ENCODE measurements around the gene CTSD. TPM values are rescaled to one million over a fixed set of nuclear protein-coding genes. Genes with fewer than 3 reads are reported as not detected.

The CTSD gene
- total RNA-seq, 1 donor from 2014 or later = 564 TPM

DNA sequence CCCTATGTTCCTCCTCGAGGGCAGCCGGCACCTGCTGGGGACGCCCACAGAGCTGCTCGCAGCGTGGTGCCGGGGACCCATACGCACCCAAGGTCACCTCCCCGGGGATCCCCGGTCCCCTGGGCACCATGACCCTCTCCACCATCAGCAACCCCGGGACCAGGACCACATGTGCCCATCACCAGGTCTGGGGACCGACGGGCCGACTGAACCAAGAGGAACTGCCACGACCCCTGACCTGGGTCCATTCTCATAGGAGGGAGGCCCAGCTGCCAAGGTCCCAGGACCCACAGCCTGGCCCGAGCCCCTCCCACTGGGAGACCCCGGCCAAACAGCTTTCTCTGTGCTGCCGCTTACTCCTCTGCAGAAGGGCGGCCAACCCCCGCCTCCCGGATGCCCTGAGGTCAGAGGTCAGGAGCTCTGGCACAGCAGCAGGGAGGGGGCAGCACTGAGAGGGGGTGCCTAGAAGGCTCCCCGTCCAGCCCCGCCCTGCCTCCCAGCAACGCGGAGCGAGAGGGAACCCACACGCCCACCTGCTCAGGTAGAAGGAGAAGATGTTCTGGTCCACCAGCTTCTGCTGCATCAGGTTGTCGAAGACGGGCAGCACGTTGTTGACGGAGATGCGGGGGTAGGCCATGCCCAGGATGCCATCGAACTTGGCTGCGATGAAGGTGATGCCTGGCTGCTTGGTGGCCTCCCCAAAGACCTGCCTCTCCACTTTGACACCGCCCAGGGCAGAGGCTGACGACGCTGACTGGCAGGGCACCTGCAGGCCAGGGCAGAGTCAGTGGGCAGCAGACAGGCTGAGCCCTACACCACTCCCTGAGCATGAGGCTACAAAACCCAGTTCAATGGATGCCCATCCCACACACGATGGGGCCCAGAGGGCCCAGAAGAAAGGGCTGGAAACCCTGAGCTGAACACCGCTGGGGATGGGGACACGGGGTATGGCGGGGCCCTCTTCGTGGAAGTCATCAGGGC lies 6.6 kb downstream of the CTSD start:
- DNase-seq (ENCODE audit: low spot score) (no peak), ATAC-seq (peak; percentile 0)

DNA sequence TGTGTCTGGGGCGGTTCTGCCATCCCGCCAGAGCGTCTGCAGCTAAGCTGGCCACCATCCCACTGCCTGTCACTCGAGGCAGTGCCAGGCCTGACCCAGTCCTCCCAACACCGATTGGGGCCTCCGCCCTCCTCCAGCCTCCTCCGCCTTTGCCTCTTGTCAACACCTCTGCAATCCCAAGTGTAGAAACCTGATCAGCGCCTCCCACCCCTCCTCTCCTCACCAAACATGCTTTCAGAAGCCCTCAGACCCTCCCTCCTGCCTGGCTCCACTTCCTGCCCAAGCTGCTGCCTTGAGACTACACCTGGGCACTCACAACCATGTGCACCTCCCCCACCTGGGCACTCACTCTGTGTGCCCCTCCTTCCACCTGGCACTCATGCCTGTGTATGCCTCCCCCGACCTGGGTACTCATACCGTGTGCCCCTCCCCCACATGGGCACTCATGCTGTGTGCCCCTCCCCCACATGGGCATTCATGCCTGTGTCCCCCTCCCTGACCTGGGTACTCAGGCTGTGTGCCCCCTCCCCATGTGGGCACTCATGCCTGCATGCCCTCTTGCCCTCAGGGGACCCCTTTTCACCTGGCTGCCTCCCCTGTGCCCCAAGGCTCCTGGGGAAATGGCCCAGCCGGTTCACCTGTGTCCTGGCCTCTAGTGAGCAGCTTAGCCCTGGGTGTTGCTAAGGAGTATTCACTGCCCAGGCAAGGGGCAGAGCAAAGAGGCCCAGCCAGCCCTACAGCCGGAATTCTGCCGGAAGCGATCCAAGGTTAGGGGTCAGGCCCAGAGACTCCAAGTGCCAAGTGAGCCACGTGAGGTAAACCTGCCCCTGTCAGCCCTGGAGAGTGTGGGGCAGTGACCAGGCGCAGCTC lies 7.8 kb downstream of the CTSD start:
- DNase-seq (ENCODE audit: low spot score) = peak; percentile 90
- peak; percentile 70 for ATAC-seq

DNA sequence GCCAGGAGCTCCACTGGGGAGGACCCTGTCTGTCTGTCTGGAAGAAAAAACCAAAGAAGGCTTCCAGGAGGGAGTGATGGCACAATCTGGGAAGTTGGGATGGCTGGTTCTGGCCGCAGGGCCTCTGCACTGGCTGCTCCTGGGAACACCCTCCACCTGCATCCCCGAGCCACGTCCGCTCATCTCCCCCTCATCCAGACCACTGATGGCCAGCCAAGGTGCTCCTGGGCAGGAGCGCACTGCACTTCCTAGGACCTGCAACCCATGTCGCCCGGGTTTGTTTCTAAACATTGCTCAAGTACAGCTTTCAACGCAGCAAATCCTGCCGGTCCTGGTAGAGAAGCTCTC lies 8.4 kb downstream of the CTSD start:
- no peak for DNase-seq (ENCODE audit: low spot score)
- ATAC-seq = no peak

DNA sequence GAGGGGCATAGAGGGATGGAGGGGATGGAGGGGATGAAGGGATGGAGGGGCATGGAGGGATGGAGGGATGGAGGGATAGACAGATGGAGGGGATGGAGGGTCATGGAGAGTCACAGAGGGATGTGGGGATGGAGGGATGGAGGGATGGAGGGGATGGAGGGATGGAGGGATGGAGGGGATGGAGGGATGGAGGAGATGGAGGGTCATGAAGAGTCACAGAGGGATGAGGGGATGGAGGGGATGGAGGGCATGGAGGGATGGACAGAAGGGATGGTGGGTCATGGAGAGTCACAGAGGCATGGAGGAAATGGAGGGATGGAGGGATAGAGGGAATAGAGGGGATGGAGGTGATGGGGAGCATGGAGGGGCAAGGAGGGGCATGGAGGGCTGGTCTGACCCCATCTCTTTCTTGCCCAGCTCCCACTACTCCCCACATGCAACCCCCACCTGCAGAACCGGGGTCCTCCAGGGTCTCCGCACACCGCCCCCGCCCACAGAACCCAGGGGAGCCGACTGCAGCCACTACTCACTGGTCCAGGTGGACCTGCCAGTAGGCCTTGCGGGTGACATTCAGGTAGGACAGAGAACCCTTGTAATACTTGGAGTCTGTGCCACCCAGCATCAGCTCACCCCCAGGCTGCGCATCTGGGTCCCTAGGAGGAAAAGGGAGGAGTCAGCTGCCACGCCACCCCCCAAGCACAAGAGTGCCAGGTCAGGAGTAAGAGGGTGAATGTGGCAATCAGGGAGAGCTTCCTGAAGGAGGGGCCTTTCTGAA lies 9.2 kb downstream of the CTSD start:
- DNase-seq (ENCODE audit: low spot score) (no peak), ATAC-seq (no peak)

DNA sequence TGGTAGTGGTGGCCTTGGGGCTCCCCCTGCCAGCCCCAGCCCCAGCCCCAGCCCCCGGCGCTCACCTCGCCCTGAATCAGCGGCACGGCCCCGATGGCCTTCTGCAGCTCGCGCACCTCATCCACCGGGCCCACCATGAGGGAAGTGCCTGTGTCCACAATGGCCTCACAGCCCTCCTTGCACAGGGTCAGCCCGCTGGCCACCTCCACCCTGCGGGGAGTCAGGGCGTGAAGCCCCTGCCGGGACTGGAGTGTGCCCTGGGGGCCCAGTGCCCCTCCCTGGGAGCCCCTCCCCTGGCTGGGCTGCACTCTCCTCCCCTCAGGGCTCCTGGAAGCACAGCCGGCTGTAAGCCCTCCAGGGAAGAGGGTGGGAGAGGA lies 9.8 kb downstream of the CTSD start:
- ATAC-seq (no peak), DNase-seq (ENCODE audit: low spot score) (no peak)

DNA sequence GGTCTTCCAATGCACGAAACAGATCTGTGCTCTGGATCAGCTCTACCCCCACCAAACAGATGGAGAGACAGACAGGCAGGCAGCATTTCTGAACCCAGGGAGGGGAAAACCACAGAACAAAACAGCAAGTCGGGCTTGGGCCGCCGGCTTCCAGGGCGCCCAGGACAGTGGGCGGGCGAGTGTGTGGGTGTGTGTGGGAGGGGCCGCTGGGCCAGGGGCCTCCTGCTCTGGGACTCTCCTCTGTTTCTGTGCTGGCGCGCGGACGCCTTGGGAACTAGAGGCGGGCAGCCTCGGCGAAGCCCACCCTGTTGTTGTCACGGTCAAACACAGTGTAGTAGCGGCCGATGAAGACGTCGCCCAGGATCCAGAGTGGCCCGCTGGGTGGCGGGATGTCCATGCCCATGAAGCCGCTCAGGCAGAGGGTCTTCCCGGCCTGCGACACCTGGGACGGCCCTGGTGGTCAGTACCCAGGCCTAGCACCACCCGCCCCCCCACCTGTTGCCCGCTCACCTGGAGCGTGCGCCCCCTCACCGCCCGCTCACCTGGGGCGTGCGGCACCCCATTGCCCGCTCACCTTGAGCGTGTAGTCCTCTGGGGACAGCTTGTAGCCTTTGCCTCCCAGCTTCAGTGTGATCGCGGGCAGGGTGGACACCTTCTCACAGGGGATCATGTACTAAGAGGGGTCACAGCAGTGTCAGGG lies 10.3 kb downstream of the CTSD start:
- ATAC-seq = no peak
- no peak for DNase-seq (ENCODE audit: low spot score)

DNA sequence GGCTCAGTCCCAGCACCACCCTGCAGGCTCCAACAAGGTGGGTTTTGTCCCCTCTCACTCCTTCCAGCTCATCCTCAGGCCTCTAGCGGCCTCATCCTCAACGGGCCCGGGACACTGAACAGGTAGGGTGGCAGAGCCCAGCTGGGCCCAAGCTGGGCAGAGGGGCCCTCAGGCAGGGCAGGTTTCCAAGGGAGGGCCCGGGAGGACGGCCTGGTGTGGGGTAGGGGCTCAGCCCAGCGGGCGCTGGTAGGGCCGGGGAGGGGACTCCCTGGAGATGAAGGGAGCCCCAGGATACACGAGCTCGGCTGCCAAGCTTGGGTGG lies 10.9 kb downstream of the CTSD start:
- DNase-seq (ENCODE audit: low spot score) = no peak

DNA sequence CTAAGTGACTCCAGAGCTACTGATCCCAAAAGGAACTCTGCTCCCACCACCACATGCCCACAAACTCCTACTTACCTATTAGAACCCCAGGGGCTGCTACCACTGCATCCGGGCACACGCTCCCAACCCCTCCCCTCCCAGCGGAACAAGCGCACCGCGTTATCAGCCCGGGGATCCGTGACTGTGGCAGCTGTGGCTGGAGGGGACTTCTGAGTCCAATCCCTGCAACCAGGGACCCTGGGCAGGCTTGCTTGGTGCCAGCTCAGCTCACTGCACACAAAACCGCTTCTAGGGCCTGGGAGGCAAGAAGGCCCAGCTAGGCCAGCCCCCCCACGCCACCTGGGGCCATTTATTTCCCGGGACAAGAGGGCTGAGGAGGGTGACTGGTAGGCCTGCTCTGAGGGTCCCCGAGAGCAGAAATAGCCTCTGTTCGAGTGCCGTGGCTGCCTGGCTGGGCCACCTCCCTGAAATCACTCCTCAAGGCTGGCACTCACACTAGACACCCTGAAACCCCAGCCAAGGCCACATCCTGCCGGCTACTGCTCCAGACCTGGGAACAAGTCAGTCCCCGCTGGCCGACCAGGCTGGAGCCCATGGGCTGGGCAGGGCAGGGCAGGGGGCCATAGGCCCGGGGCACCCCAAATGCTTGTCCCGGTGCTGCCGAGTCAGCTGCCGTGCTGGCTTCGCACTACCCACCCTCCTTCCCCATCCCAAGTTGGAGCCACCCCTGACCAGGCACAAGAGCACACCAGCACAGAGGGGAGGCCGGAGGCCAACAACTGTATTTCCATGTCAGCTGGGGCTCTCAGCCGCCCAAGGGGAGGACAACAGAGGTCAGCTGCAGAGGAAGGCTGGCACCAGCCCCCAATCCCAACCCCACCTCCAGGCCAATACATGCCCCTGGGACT lies 11.5 kb downstream of the CTSD start:
- DNase-seq (ENCODE audit: low spot score) (no peak), ATAC-seq (no peak)

More for the DNA sequence above, 10.9 kb downstream of the CTSD start:
- no peak for ATAC-seq

DNA sequence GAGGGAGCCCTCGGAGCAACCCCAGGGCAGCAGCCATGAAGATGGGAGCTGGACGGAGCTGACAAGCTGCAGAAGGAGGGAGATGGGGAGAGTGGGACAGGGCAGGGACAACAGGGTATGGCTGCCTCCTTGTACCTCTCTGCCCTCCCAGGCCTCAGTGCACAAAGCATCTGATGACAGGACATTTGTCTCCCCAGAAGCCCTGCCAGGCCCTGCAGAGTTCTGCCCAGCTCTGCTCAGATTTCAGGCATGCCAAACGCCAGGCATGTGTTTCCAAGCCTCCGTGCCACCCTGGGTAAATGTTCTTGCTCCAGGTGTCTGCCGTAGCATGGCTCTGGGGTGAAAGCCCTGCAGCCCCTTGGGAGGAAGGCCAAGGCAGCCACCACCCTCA lies 12.2 kb downstream of the CTSD start:
- DNase-seq (ENCODE audit: low spot score) (no peak), ATAC-seq (no peak)

DNA sequence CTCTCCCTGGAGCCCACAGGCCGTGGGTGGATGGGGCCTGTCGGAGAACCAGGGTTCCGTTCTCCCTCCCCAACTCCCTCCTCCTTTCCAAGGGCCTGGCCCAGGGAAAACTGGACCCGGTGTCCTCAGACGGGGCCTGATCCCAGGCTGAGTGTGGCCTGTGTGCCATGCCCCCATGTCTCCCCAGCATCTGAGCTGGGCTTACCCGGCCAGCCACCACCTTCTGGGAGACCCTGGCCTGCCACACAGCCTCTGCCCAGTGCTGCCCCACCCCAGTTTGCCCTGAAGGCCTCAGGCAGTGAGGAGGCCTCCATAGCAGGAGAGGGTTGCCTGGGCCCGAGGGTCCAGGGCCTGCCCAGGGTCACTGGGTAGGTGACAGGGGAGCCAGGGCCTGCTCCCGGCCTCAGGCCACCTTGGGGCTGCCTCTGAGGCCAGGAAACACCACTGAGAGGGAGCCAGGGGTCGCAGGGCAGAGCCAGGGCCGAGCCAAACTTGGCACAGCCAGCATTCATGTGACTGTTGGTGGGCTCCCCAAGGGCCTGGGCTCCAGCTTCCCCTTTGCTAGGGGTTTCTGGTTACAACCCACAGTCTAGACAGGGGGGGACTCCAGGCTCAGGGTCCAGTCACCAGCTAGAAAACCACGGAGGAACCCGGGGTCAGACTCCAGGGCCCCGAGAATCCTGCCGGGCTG lies 12.7 kb downstream of the CTSD start:
- DNase-seq (ENCODE audit: low spot score) (no peak), ATAC-seq (peak; percentile 41)

DNA sequence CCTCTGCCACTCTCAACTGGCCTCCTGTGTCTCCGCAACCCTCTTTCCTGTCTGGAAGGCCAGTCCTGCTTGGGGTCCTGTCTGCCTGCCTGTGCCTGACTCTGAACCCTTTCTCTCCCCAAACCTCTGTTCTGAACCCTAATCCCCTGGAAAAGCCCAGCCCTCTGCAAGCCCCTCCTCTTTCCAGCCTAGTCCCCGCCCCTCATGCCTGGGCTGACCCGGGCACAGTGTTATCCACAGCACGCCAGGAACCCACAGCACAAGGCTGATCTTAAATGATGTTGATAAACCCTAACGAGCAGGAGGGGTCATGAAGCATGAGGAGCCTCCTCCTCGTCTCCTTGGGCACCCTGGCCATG lies 13.3 kb downstream of the CTSD start, which contains the start of gene IFITM10:
Gene IFITM10, minus strand, starts transcription at position 115 of the 359 bp plus-strand sequence. CDS start 153 bp downstream, outside the sequence.
- peak; percentile 69 for ATAC-seq
- DNase-seq (ENCODE audit: low spot score) = peak; percentile 66

DNA sequence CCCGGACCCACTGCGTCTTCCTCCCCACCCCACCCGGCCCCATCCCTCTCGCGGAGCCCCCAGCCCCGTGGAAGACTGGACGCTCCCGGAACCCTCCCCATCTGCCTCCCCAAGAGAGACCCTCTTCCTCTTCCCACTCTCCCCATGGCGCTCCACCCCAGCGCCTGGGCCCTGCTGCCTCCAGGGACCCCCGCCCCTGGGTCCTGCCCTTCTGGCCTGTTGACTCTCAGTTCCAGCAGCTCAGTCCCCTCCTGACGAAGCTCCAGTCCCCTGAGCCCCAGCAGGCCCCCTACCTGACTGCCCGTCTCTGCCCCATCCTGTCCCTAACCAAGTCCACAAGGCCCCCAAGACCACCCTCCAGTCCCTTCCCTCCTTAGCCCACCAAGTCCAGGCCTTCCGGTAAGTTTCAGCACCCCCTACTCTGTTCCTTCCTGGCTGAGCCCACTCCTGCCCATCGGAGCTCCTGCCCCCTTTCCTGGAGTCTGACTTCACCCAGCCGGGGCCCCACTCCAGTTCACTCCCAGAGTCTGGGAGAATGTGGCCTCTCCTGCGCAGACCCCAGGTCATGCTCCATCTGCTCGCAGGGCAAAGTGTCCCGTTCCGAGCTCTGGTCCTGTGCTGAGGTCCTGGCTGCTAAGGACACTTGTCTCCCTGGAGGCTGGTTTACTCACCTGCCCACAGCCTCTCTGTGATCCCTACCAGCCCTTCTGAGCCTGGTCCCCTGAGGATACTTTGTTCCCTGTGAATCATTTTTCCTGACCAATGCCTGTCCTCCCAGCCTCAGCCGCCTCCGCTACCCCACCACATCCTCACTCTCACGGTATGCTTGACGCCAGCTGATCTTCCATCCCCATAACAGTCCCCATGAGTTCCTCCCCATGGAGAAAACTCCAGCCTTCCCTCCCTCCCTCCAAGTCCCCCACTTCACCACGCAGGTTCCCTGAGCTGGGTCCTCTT lies 14.1 kb downstream of the CTSD start:
- ATAC-seq (no peak), DNase-seq (ENCODE audit: low spot score) (no peak)

DNA sequence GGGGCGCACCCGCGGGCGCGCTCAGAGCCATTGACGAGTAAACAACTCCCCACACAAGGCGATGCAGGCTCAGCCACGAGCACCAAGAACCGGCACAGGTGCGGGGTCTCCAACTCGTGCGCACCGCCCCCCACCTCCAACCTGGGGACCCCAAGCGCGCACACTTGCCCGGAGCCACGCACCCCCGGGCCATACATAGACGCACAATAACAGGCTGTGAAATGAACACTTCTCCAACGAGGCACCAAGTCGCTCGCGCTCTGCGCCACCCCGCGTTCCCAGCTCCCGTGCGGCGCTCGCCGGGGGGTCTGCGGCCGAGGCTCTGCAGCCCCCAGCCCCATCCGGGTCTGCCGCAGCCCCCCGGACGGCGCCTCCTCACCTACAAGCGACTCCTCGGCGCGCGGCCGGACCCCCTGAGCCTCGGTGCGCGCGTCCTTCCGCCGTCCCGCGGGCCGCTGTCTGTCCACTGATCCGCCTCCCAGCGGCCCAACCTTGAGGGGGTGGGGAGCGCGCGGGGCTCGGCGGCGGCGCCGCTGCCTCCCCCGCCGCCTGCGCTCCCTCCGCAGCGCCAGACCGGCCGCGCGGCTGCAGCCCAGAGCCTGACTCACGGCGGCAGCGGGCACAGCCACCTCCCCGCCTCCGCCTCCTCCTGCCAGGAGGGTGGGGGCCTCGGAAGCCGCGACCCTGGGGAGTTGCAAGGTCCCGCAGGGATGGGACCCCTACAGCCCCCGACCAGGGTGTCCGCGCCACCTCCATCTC lies 14.9 kb downstream of the CTSD start:
- DNase-seq (ENCODE audit: low spot score) (no peak), ATAC-seq (no peak)

DNA sequence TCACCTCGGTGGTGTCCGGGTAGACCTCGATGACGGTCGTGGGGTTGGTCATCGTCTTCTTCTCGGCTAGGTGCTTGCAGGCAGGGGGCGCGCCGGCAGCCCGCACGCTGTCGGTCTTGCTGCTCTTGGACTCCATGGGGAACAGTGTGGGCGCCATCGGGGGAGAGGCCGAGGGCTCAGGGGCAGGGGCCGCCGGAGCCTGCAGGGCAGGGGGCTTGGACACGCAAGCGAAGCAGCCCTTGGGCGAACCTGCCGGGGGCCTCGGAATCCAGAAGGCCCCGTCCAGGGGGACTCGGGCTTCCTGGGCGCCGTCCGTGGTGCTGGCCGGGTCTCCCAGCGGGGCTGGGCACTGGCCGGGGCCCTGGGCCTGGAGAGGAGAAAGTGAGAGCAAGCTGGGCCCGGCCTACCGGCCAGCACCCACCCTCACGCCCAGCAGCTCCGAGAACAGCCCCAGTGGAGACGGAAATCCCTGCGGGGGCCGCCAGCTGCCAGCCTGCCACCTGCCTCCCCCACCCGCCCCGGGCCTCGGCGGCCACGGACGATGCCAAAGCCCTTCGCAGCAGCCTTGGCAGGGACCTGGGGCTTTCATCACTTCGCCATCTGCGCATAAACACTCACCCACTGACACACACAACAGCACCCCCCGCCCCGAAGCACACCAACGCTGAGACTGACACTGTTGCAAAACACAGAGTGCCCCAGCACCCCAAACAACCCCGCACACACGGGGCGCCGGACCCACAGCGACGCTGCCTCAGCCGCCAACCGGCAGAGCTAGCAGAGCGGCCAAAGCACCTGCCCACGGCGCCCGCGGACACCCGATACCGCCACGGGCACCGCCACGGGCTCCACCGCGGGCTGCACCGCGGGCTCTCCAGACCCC lies 15.7 kb downstream of the CTSD start:
- ATAC-seq = no peak
- no peak for DNase-seq (ENCODE audit: low spot score)

DNA sequence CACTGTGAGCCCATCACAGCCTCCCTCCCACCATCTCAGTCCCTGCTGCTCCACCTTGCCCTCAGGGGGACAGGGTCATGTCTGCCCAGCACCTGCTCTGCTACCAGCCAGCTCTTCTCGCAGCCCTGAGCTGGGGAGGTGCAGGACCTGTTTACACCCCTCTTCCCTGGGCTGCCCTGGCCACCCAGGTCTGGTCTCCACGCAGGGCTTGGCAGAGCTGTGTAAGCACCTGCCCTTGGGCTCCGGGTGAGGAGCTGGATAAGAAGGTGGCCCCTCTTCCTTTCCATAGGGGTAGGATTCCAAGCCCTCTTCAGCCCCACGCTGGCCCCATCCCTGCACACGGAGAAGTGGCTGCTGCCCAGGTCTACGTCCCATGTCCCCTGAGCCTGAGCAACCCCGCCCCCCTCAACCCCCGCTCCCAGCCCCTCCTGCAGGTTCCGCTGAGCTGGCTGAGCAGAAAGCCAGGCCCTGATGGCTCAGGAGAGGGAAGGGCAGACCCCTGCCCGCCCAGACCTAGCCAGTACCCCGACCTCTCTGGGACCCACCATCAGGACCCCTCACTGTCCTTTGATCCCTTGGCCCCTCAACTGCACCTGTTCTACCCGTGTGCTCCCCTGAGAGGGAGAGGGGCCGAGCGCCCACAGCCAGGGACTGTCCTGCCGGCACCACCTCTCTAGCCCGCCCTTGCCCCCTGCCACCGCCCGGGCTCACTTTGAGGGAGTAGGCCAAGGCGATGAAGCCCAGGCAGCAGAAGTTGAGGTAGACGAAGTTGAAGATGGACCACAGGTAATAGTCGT lies 16.6 kb downstream of the CTSD start:
- no peak for ATAC-seq
- no peak for DNase-seq (ENCODE audit: low spot score)
